ENCODE data around the gene LRCH3. TPM values are rescaled to one million over a fixed set of nuclear protein-coding genes. Genes with fewer than 3 reads are reported as not detected.

Gene LRCH3
- polyA plus RNA-seq, 3 donors, result 4.1 to 19.4 (median 7.4) TPM

DNA sequence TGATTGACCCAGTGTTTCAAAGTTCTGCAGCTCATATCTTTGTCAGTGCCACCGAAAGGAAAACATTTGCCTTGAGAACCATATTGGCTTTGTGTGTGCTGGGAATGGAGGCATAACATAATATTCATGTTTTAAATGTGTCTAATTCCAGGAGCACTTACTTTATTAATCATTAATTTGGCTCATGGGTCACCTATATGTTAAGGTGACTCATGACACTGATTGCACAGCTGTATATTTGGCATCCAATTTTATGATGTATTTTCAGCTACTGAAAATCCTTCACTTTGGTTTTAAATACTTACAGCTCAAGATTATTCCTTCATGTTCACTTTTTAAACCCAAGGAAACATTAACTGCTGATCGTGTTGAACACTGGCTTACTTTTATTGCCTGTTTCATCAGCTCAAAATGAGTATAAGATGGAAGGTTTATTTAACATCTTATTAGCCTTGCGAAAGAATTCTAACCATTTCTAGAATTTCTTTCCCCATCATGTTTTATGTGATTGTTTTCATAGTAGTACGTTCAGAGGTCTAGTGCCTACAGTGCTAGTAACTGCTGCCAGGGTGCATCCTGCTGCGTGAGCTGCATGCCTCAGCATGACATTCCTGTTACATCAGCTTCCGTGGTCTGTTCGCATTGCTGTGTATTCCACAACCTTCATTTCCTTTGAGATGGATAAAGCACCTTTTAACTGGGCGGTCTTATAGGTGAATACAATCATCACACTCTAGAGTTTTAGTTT is 63.7 kb downstream of the LRCH3 start:
- WGBS (ENCODE audit: insufficient coverage), result 100% methylated on average over 1 of the region's 8 CpGs
- no peak overlapping the region for H3K4me3 ChIP-seq (replicated peaks in 1 of 3; ENCODE audit: low read depth in 2 of 3, low read length in 3 of 3)
- no peaks in the 10 kb centered on the region for H3K27me3 ChIP-seq (ENCODE audit: control insufficient read depth in 2 of 2, insufficient read depth in 2 of 2, low read length in 2 of 2)
- DNase-seq, result no peak
- H3K36me3 Mint-ChIP-seq, result peaks cover 62 to 82% of the 10 kb centered on the region in 2 donors
- H3K27ac Mint-ChIP-seq, result no peak overlapping the region
- H3K36me3 ChIP-seq (replicated peaks in 1 of 2; ENCODE audit: control insufficient read depth in 1 of 2, insufficient read depth in 2 of 2, low read length in 2 of 2), result peaks cover 69 to 87% of the 10 kb centered on the region in 2 donors
- H3K4me3 Mint-ChIP-seq, result no peak overlapping the region
- no peaks in the 10 kb centered on the region for H4K20me1 ChIP-seq (ENCODE audit: insufficient read depth, low read length)
- peaks cover 0 to 4% (median 0%) of the 10 kb centered on the region in 7 donors for H3K9me3 Mint-ChIP-seq
- no peaks in the 10 kb centered on the region for H3K4me1 ChIP-seq (ENCODE audit: control insufficient read depth in 1 of 2, insufficient read depth in 2 of 2, low read length in 2 of 2)
- H3K79me2 ChIP-seq (ENCODE audit: insufficient read depth, low read length), result no peaks in the 10 kb centered on the region
- intact Hi-C loops (cut with micrococcal nuclease), result no loop called here
- H3K4me1 Mint-ChIP-seq, result peaks cover 3% of the 10 kb centered on the region
- H3K9ac ChIP-seq (ENCODE audit: insufficient read depth, low read length, poor library complexity, severe bottlenecking), result no peak overlapping the region
- no peak overlapping the region for H2AFZ ChIP-seq (ENCODE audit: insufficient read depth, low read depth, low read length, poor library complexity, severe bottlenecking)
- no peaks in the 10 kb centered on the region for H3K9me3 ChIP-seq (replicated peaks in 1 of 2; ENCODE audit: control insufficient read depth in 1 of 2, insufficient read depth in 1 of 2, low read length in 2 of 2)
- H3K27me3 Mint-ChIP-seq (ENCODE audit: low read depth in 3 of 3), result no peaks in the 10 kb centered on the region
- no peak overlapping the region for H3K27ac ChIP-seq (ENCODE audit: low read depth in 1 of 2, low read length in 2 of 2)
- no peak overlapping the region for H3K4me2 ChIP-seq (replicated peaks; ENCODE audit: extremely low read depth, low read length, poor library complexity, severe bottlenecking)
- TF ChIP-seq, protein P1, sequence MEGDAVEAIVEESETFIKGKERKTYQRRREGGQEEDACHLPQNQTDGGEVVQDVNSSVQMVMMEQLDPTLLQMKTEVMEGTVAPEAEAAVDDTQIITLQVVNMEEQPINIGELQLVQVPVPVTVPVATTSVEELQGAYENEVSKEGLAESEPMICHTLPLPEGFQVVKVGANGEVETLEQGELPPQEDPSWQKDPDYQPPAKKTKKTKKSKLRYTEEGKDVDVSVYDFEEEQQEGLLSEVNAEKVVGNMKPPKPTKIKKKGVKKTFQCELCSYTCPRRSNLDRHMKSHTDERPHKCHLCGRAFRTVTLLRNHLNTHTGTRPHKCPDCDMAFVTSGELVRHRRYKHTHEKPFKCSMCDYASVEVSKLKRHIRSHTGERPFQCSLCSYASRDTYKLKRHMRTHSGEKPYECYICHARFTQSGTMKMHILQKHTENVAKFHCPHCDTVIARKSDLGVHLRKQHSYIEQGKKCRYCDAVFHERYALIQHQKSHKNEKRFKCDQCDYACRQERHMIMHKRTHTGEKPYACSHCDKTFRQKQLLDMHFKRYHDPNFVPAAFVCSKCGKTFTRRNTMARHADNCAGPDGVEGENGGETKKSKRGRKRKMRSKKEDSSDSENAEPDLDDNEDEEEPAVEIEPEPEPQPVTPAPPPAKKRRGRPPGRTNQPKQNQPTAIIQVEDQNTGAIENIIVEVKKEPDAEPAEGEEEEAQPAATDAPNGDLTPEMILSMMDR (IDR thresholded peaks at IDR 0.05), result no peak

DNA sequence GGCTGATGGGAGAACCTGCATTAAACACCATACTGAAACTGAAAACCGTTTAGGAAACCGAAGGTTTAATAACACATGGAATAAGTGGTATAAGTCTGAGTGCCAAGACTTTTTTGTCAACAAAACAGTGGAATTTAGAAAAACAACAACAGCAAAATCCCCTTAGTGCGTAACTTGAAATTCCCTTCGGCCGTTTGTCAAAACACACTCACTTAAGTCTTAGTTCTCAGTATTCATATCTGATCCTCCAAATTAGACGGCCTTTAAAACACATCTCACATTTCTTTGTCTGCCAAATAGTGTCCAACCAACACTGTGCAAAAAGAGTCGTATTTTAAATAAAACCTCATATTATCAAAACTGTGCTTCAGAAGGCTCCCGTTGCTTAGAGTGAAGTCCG is 64.5 kb downstream of the LRCH3 start:
- Histone ChIP-seq H2AFZ (ENCODE audit: insufficient read depth, low read depth, low read length, poor library complexity, severe bottlenecking) (no peak overlapping the region), H3K4me3 (replicated peaks in 1 of 3; ENCODE audit: low read depth in 2 of 3, low read length in 3 of 3) (no peak overlapping the region), H3K27me3 (ENCODE audit: control insufficient read depth in 2 of 2, insufficient read depth in 2 of 2, low read length in 2 of 2) (no peaks in the 10 kb centered on the region), H3K9me3 (replicated peaks in 1 of 2; ENCODE audit: control insufficient read depth in 1 of 2, insufficient read depth in 1 of 2, low read length in 2 of 2) (no peaks in the 10 kb centered on the region), H3K4me1 (ENCODE audit: control insufficient read depth in 1 of 2, insufficient read depth in 2 of 2, low read length in 2 of 2) (no peaks in the 10 kb centered on the region), H3K4me2 (replicated peaks; ENCODE audit: extremely low read depth, low read length, poor library complexity, severe bottlenecking) (no peak overlapping the region), H3K36me3 (replicated peaks in 1 of 2; ENCODE audit: control insufficient read depth in 1 of 2, insufficient read depth in 2 of 2, low read length in 2 of 2) (peaks cover 70 to 85% of the 10 kb centered on the region in 2 donors), H3K27ac (ENCODE audit: low read depth in 1 of 2, low read length in 2 of 2) (no peak overlapping the region), H4K20me1 (ENCODE audit: insufficient read depth, low read length) (no peaks in the 10 kb centered on the region), H3K9ac (ENCODE audit: insufficient read depth, low read length, poor library complexity, severe bottlenecking) (no peak overlapping the region), H3K79me2 (ENCODE audit: insufficient read depth, low read length) (no peaks in the 10 kb centered on the region)
- H3K27me3 Mint-ChIP-seq (ENCODE audit: low read depth in 3 of 3), result no peaks in the 10 kb centered on the region
- no peak overlapping the region for H3K4me3 Mint-ChIP-seq
- intact Hi-C loops (cut with micrococcal nuclease), result no loop called here
- peaks cover 0 to 4% (median 0%) of the 10 kb centered on the region in 7 donors for H3K9me3 Mint-ChIP-seq
- 99% methylated on average over 7 of the region's 9 CpGs for WGBS (ENCODE audit: insufficient coverage)
- no peak overlapping the region for H3K27ac Mint-ChIP-seq
- peaks cover 56 to 80% of the 10 kb centered on the region in 2 donors for H3K36me3 Mint-ChIP-seq
- H3K4me1 Mint-ChIP-seq, result peaks cover 2% of the 10 kb centered on the region
- TF ChIP-seq, protein P1 (IDR thresholded peaks at IDR 0.05), result no peak
- DNase-seq, result no peak
